ENCODE measurements around the gene SLC25A4. TPM values are rescaled to one million over a fixed set of nuclear protein-coding genes. Genes with fewer than 3 reads are reported as not detected.
"Not testable (repeated sequence)": the region's sequence is repeated elsewhere in the genome, so short reads cannot be mapped to it uniquely, and the experiment has no call there.

The SLC25A4 gene
- total and polyA plus RNA-seq, 7 donors = 384 to 1,107 (median 795) TPM

DNA sequence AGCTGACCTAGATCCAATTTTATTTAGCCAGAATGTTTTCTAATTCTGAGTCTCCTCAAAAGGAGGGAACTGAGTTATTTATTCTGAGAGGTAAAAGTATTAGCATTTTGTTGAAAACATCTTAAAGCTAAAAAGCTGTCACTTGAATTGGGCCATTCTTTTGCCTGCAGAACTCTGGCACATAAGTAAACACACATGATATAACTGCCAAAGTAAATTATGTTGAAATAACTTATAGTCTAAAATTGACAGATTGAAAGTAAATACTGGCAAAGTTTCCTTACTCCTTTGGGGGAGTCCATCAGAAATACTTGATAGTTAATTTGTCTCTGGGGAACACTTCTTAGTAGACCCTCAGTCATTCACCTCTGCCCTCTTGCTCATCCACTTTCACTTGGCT, 38.3 kb upstream of the SLC25A4 start:
- no peak for ATAC-seq
- Histone ChIP-seq H3K4me3 (no peak overlapping the region), H3K4me1 (no peaks in the 10 kb centered on the region), H3K27ac (no peak overlapping the region), H3K27me3 (ENCODE audit: insufficient read depth in 3 of 3, low read length in 2 of 3) (no peaks in the 10 kb centered on the region), H3K36me3 (ENCODE audit: insufficient read depth in 1 of 2, low read depth in 1 of 2) (no peaks in the 10 kb centered on the region), H3K9me3 (no peaks in the 10 kb centered on the region)
- DNase-seq = no peak
- intact Hi-C loops (cut with DNase I) = no loop called here
- TF ChIP-seq, protein P1, sequence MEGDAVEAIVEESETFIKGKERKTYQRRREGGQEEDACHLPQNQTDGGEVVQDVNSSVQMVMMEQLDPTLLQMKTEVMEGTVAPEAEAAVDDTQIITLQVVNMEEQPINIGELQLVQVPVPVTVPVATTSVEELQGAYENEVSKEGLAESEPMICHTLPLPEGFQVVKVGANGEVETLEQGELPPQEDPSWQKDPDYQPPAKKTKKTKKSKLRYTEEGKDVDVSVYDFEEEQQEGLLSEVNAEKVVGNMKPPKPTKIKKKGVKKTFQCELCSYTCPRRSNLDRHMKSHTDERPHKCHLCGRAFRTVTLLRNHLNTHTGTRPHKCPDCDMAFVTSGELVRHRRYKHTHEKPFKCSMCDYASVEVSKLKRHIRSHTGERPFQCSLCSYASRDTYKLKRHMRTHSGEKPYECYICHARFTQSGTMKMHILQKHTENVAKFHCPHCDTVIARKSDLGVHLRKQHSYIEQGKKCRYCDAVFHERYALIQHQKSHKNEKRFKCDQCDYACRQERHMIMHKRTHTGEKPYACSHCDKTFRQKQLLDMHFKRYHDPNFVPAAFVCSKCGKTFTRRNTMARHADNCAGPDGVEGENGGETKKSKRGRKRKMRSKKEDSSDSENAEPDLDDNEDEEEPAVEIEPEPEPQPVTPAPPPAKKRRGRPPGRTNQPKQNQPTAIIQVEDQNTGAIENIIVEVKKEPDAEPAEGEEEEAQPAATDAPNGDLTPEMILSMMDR (IDR thresholded peaks at IDR 0.05) = no peak

DNA sequence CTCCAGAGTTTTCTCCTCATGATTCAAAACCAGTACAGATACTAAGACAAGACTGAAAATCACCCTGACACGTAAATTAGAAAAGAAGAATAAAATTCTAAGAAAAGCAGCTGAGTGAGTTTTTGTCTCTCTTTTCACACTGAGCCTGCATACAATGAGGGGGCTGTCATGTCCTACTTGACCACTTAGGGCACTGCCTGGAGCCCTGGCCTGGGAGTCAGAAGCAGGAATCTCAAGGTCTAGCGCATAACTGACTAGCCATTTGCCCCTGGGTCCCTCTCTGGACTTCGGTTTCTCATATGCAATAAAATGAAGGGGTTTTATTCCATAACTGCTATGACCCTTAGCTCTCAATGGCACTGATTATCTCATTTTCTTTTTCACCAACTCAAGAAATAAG, 36.7 kb upstream of the SLC25A4 start:
- no peak for ATAC-seq
- intact Hi-C loops (cut with DNase I) = no loop called here
- TF ChIP-seq, protein P1 (IDR thresholded peaks at IDR 0.05) = no peak

DNA sequence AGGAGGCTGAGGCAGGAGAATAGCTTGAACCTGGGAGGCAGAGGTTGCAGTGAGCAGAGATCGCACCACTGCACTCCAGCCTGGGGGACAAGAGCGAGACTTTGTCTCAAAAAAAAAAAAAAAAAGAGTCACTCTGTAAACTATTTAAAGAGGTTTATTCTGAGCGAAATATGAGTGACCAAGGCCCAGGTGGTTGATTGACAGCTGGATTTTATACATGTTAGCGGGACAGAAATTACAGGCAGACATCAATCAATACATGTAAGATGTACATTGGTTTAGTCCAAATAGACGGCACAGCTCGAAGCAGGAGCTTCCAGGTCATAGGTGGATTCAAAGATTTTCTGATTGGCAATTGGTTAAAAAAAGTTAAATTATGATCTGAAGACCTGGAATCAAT, 35.5 kb upstream of the SLC25A4 start:
- H3K27ac ChIP-seq; ATAC-seq; H3K36me3 ChIP-seq (ENCODE audit: insufficient read depth in 1 of 2, low read depth in 1 of 2); H3K9me3 ChIP-seq; intact Hi-C loops (cut with DNase I); DNase-seq; H3K4me3 ChIP-seq; H3K27me3 ChIP-seq (ENCODE audit: insufficient read depth in 3 of 3, low read length in 2 of 3): not testable (repeated sequence)
- 85 to 94% (median 85%) methylated on average over 6 of the region's 6 CpGs for WGBS, 3 donors
- peaks cover 14% of the 10 kb centered on the region for H3K4me1 ChIP-seq

More for the DNA sequence above, 36.7 kb upstream of the SLC25A4 start:
- Histone ChIP-seq H3K27me3 (ENCODE audit: insufficient read depth in 3 of 3, low read length in 2 of 3) (no peaks in the 10 kb centered on the region), H3K9me3 (no peaks in the 10 kb centered on the region), H3K36me3 (ENCODE audit: insufficient read depth in 1 of 2, low read depth in 1 of 2) (no peaks in the 10 kb centered on the region), H3K4me1 (peaks cover 4% of the 10 kb centered on the region), H3K4me3 (no peak overlapping the region), H3K27ac (no peak overlapping the region)
- 85 to 90% (median 88%) methylated on average over 3 of the region's 3 CpGs for WGBS, 3 donors
- DNase-seq = no peak

DNA sequence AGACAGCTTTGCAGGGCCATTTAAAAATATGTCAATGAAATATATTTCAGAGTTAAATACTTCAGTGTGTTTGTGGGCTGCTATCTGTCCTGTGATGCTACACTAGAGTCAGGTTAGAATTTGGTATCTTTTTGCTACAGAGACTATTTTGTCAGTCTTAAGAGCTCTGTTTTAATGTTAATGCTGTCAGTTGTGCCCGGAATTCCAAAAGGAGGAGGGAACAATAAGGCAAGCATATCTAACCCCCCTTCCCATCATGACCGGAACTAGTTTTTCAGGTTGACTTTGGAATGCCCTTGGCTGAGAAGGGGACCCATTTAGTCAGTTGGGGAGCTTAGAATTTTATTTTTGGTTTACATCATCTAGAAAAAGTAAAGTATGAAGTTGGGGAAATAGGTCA, 34.9 kb upstream of the SLC25A4 start:
- WGBS, 3 donors = 75 to 77% (median 75%) methylated on average over 2 of the region's 2 CpGs
- no peak overlapping the region for H3K4me3 ChIP-seq

DNA sequence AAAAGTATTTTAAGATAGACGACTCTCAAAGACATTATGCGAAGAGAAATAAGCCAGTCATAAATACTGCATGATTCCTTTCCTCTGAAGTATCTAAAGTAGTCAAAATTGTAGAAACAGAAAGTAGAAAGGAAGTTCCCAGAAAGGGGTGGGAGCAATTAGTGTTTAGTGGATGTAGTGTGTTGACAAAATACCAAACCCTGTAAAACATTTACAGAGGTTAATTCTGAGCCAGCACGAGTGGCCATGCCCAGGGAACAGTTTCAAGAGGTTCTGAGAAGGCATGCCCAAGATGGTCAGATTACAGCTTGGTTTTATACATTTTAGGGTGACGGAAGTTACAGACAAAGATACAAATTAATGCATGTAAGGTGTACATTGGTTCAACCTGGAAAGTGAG, 34.4 kb upstream of the SLC25A4 start:
- no peak for DNase-seq
- H3K27me3 ChIP-seq (ENCODE audit: insufficient read depth in 3 of 3, low read length in 2 of 3) = no peaks in the 10 kb centered on the region
- ATAC-seq = no peak
- H3K4me3 ChIP-seq = no peak overlapping the region
- TF ChIP-seq, protein P1 (IDR thresholded peaks at IDR 0.05) = no peak
- H3K9me3 ChIP-seq = no peaks in the 10 kb centered on the region
- H3K4me1 ChIP-seq = peaks cover 23% of the 10 kb centered on the region
- intact Hi-C loops (cut with DNase I) = no loop called here
- 56 to 73% (median 60%) methylated on average over 4 of the region's 4 CpGs for WGBS, 3 donors
- no peaks in the 10 kb centered on the region for H3K36me3 ChIP-seq (ENCODE audit: insufficient read depth in 1 of 2, low read depth in 1 of 2)
- H3K27ac ChIP-seq = no peak overlapping the region

More for the DNA sequence above, 34.9 kb upstream of the SLC25A4 start:
- Histone ChIP-seq H3K9me3 (no peaks in the 10 kb centered on the region), H3K27me3 (ENCODE audit: insufficient read depth in 3 of 3, low read length in 2 of 3) (no peaks in the 10 kb centered on the region), H3K36me3 (ENCODE audit: insufficient read depth in 1 of 2, low read depth in 1 of 2) (no peaks in the 10 kb centered on the region), H3K27ac (no peak overlapping the region), H3K4me1 (peaks cover 20% of the 10 kb centered on the region)
- ATAC-seq = no peak
- TF ChIP-seq, protein P1 (IDR thresholded peaks at IDR 0.05) = no peak
- no peak for DNase-seq
- intact Hi-C loops (cut with DNase I) = no loop called here

Measured in psoas muscle (tissue), 8 donors.